ENCODE measurements around the gene RAD51B. TPM values are rescaled to one million over a fixed set of nuclear protein-coding genes. Genes with fewer than 3 reads are reported as not detected.

Gene RAD51B
- total and polyA plus RNA-seq, 9 of the 15 experiments (the other 6 are each of a cell fraction or from before 2014, with no cell fraction given) = 8.5 to 17.3 (median 11.3) TPM

DNA sequence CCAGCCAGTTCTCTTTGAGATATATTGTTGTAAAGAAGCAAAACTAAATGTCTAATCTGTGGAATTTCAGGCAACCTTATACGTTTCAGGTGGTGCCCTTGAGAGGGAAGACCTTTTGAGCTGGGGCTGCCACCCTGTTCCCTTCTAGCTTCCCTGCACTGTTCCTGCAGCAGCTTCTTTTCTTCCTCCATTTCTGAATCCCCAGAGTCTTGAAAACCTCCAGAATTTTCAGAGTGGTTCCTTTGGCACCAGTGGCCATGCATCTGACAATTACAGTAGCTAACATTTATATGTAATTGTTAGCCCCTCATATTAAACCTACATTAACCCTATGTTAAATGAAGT, 702.0 kb downstream of the RAD51B start:
- H4K20me1 ChIP-seq (replicated peaks; ENCODE audit: control insufficient read depth, insufficient read depth, low read length) = no peaks in the 10 kb centered on the region
- H3K36me3 ChIP-seq (ENCODE audit: control insufficient read depth, insufficient read depth, low read length) = no peaks in the 10 kb centered on the region
- FAIRE-seq (no peak), ATAC-seq (no peak), DNase-seq (ENCODE audit: extremely low read depth in 1 of 4, low spot score in 3 of 4) (no peak)
- no peaks in the 10 kb centered on the region for H3K9me3 ChIP-seq (replicated peaks; ENCODE audit: control insufficient read depth, insufficient read depth, low read depth, low read length)
- no TSS peak for BruUV-seq (replicated peaks)
- no peak overlapping the region for H2AFZ ChIP-seq (ENCODE audit: low read depth, low read length)
- no peak overlapping the region for H3K4me2 ChIP-seq (ENCODE audit: insufficient read depth, low read length)
- TF ChIP-seq POLR3G (IDR thresholded peaks at IDR 0.05; ENCODE audit: extremely low read depth, insufficient read length, insufficient replicate concordance) (no peak), LARP7 (IDR thresholded peaks at IDR 0.05) (no peak), HDAC8 (tag; IDR thresholded peaks at IDR 0.05) (no peak), NBN (IDR thresholded peaks at IDR 0.05; ENCODE audit: low read depth) (no peak), SAP30 (IDR thresholded peaks at IDR 0.05; ENCODE audit: borderline replicate concordance, insufficient read depth, low read depth, low read length, poor library complexity, severe bottlenecking) (no peak), CHD2 (IDR thresholded peaks at IDR 0.05; ENCODE audit: low read depth, low read length) (no peak), TAF15 (IDR thresholded peaks at IDR 0.05; ENCODE audit: low read depth, low read length) (no peak), C11orf30 (IDR thresholded peaks at IDR 0.05; ENCODE audit: low read depth) (no peak), CBX2 (IDR thresholded peaks at IDR 0.05; ENCODE audit: insufficient read depth, low read length, poor library complexity, severe bottlenecking) (no peak), SMARCE1 (IDR thresholded peaks at IDR 0.05) (no peak), GABPB2 (CRISPR knock-in tag; conservative IDR thresholded peaks at IDR 0.05) (no peak), CHD4 (IDR thresholded peaks at IDR 0.05; ENCODE audit: insufficient read depth, insufficient replicate concordance, low read depth, low read length, poor library complexity, severe bottlenecking) (no peak), NR4A1 (CRISPR knock-in tag; IDR thresholded peaks at IDR 0.05) (no peak), NR4A1 (tag; IDR thresholded peaks at IDR 0.05) (no peak)
- TF ChIP-seq, protein P1, sequence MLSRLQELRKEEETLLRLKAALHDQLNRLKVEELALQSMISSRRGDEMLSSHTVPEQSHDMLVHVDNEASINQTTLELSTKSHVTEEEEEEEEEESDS (CRISPR knock-in tag; IDR thresholded peaks at IDR 0.05) = no peak
- TF ChIP-seq, protein P2, sequence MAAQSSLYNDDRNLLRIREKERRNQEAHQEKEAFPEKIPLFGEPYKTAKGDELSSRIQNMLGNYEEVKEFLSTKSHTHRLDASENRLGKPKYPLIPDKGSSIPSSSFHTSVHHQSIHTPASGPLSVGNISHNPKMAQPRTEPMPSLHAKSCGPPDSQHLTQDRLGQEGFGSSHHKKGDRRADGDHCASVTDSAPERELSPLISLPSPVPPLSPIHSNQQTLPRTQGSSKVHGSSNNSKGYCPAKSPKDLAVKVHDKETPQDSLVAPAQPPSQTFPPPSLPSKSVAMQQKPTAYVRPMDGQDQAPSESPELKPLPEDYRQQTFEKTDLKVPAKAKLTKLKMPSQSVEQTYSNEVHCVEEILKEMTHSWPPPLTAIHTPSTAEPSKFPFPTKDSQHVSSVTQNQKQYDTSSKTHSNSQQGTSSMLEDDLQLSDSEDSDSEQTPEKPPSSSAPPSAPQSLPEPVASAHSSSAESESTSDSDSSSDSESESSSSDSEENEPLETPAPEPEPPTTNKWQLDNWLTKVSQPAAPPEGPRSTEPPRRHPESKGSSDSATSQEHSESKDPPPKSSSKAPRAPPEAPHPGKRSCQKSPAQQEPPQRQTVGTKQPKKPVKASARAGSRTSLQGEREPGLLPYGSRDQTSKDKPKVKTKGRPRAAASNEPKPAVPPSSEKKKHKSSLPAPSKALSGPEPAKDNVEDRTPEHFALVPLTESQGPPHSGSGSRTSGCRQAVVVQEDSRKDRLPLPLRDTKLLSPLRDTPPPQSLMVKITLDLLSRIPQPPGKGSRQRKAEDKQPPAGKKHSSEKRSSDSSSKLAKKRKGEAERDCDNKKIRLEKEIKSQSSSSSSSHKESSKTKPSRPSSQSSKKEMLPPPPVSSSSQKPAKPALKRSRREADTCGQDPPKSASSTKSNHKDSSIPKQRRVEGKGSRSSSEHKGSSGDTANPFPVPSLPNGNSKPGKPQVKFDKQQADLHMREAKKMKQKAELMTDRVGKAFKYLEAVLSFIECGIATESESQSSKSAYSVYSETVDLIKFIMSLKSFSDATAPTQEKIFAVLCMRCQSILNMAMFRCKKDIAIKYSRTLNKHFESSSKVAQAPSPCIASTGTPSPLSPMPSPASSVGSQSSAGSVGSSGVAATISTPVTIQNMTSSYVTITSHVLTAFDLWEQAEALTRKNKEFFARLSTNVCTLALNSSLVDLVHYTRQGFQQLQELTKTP (IDR thresholded peaks at IDR 0.05; ENCODE audit: low read depth in 1 of 2, partially characterized antibody in 2 of 2) = no peak
- no peak overlapping the region for H3K27ac ChIP-seq (ENCODE audit: extremely low read depth, low read depth, low read length)
- in situ Hi-C loops (cut with MboI) (no loop called here), intact Hi-C loops (cut with micrococcal nuclease) (loop anchor here (5.0 kb wide), 1 partner anchor 296 kb away; no protein-coding TSS in a partner anchor)
- ChIA-PET POLR2A (interaction anchor here (1.0 kb wide), 1 partner anchor 12 kb away, joined by 3 read pairs; no protein-coding TSS in a partner anchor), CTCF (ENCODE audit: low intra/inter-chr PET ratio) (no interaction called here)
- H3K9ac ChIP-seq (ENCODE audit: insufficient read depth in 1 of 2, low read depth in 2 of 2, low read length in 2 of 2) = no peak overlapping the region
- no peak overlapping the region for H3K4me3 ChIP-seq
- H3K4me1 ChIP-seq (replicated peaks in 1 of 2; ENCODE audit: control insufficient read depth in 2 of 2, insufficient read depth in 2 of 2, low read length in 2 of 2) = no peaks in the 10 kb centered on the region
- H3K27me3 ChIP-seq (ENCODE audit: control insufficient read depth in 2 of 2, insufficient read depth in 2 of 2, low read length in 2 of 2) = no peaks in the 10 kb centered on the region
- no peaks in the 10 kb centered on the region for H3K9me1 ChIP-seq (ENCODE audit: control insufficient read depth, insufficient read depth, low read length)
- WGBS (ENCODE audit: insufficient coverage, low coverage, missing lambda C conversion rate) = 0% methylated on average over 1 of the region's 1 CpG
- H3K79me2 ChIP-seq (ENCODE audit: control insufficient read depth, insufficient read depth, low read length) = no peaks in the 10 kb centered on the region

Data from K562 (cell line).